ENCODE results near the gene BNC2. TPM values are rescaled to one million over a fixed set of nuclear protein-coding genes. Genes with fewer than 3 reads are reported as not detected.

BNC2 gene
- total and polyA plus RNA-seq, 2 of the 4 experiments (the other 2 are of a cell fraction): 15.5 to 45.2 TPM

GRCh38 chr9:16433494-16433893 is 437.0 kb downstream of the BNC2 start:
- in situ Hi-C loops (cut with MboI; ENCODE audit: low sequenced_read_pairs) (no loop called here), dilution Hi-C loops (cut with HindIII; ENCODE audit: low sequenced_read_pairs, unreplicated experiment) (no loop called here), intact Hi-C loops (cut with micrococcal nuclease) (no loop called here)
- Histone ChIP-seq H2BK120ac (ENCODE audit: low read depth, low read length) (no peak overlapping the region), H3K27me3 (ENCODE audit: control insufficient read depth, insufficient read depth, low read length) (no peaks in the 10 kb centered on the region), H3K79me1 (ENCODE audit: low read depth in 1 of 2, low read length in 2 of 2) (peaks cover 13 to 37% of the 10 kb centered on the region in 2 experiments), H3K4ac (ENCODE audit: low read depth, low read length) (no peak overlapping the region), H3K9ac (ENCODE audit: low read depth, low read length) (no peak overlapping the region), H4K91ac (ENCODE audit: insufficient read depth, low read depth, low read length) (no peak overlapping the region), H3K4me3 (ENCODE audit: insufficient read depth, low read depth, low read length) (no peak overlapping the region), H3K27ac (ENCODE audit: insufficient read depth, low read length) (no peak overlapping the region), H2BK20ac (ENCODE audit: low read depth, low read length) (no peak overlapping the region), H3K4me2 (ENCODE audit: low read depth, low read length) (no peak overlapping the region), H2BK5ac (ENCODE audit: low read depth, low read length, poor library complexity, severe bottlenecking) (no peak overlapping the region), H4K20me1 (ENCODE audit: insufficient read depth, low read length) (no peaks in the 10 kb centered on the region; the same call in 1 of the 2 replicates), H3K23ac (ENCODE audit: low read depth, low read length) (no peak overlapping the region), H2BK15ac (ENCODE audit: low read depth, low read length) (no peak overlapping the region), H3K56ac (ENCODE audit: extremely low read depth, insufficient read depth, low read length) (no peak overlapping the region), H4K8ac (ENCODE audit: low read depth in 2 of 2, low read length in 2 of 2) (no peak overlapping the region), H3K14ac (replicated peaks; ENCODE audit: low read depth, low read length) (no peak overlapping the region), H3K18ac (ENCODE audit: low read depth, low read length) (no peak overlapping the region), H3K4me1 (ENCODE audit: control insufficient read depth, insufficient read depth, low read length) (peaks cover 4% of the 10 kb centered on the region), H2AK5ac (ENCODE audit: low read depth, low read length) (no peak overlapping the region), H3K9me1 (ENCODE audit: insufficient read depth, low read length) (no peaks in the 10 kb centered on the region; the same call in 1 of the 2 replicates), H3K9me3 (ENCODE audit: control insufficient read depth, insufficient read depth, low read length) (no peaks in the 10 kb centered on the region), H3K36me3 (ENCODE audit: control insufficient read depth, insufficient read depth, low read length) (peaks cover 24% of the 10 kb centered on the region), H2AK9ac (replicated peaks; ENCODE audit: low read depth, low read length, poor library complexity) (no peak overlapping the region), H4K5ac (ENCODE audit: low read depth, low read length) (no peak overlapping the region), H2AFZ (replicated peaks; ENCODE audit: low read length, poor library complexity) (no peak overlapping the region)
- TF ChIP-seq SMC3 (IDR thresholded peaks at IDR 0.05; ENCODE audit: low read depth, low read length): no peak
- TF ChIP-seq POLR2A (IDR thresholded peaks at IDR 0.05; ENCODE audit: low read depth, low read length): no peak
- TF ChIP-seq ELK1 (IDR thresholded peaks at IDR 0.05; ENCODE audit: borderline replicate concordance, low read depth, low read length): no peak
- TF ChIP-seq CEBPB (IDR thresholded peaks at IDR 0.05; ENCODE audit: low read depth, low read length): no peak
- no peak for TF ChIP-seq CTCF (conservative IDR thresholded peaks at IDR 0.05; ENCODE audit: low read depth, low read length)
- no peak for TF ChIP-seq NFE2L2 (IDR thresholded peaks at IDR 0.05; ENCODE audit: low read depth, low read length)
- ATAC-seq (ENCODE audit: low read depth): no peak
- ChIA-PET POLR2A (ENCODE audit: unreplicated experiment) (no interaction called here), CTCF (interaction anchor here (0.6 kb wide), 1 partner anchor 140 kb away, joined by 8 read pairs; no protein-coding TSS in a partner anchor)
- no TSS peak for BruUV-seq (replicated peaks)
- WGBS, 2 experiments (ENCODE audit: extremely low coverage in 2 of 2, insufficient read length in 1 of 2): no CpG with 5 or more reads among the region's 3 CpGs
- DNase-seq: no peak
